Spleen (tissue), 11 donors: ENCODE results near the gene FBXO5. TPM values are rescaled to one million over a fixed set of nuclear protein-coding genes. Genes with fewer than 3 reads are reported as not detected.

Source experiments
- DNase-seq: peaks from one replicate; pipeline ENCODE4 v3.0.0-alpha.2; 2020
- H3K27ac ChIP-seq, 8 donors: fragments of 200-600 bp; sonication (generic) in 7 of 8; 1 replicate in 4 of 8; 2 replicates in 4 of 8; pipeline versions ENCODE4 v1.5.0 to v1.8.0; 2016 to 2021; ENCODE audit warnings: inconsistent platforms in 4 of 8, mild to moderate bottlenecking in 4 of 8, moderate library complexity in 1 of 8
- H3K27me3 ChIP-seq, 7 donors: fragments of 200-600 bp; sonication (generic) in 6 of 7; replicated peaks in 1 of 7; 1 replicate in 4 of 7; 2 replicates in 3 of 7; pipeline versions ENCODE4 v1.5.0 to v1.8.0; 2016 to 2021; ENCODE audit warnings: inconsistent platforms in 3 of 7, mild to moderate bottlenecking in 1 of 7
- H3K36me3 ChIP-seq, 6 donors: fragments of 200-600 bp; sonication (generic) in 5 of 6; 1 replicate in 4 of 6; 2 replicates in 2 of 6; pipeline versions ENCODE4 v1.5.0 to v1.8.0; 2016 to 2021; ENCODE audit warnings: inconsistent platforms in 2 of 6
- H3K4me1 ChIP-seq, 6 donors: fragments of 200-600 bp; sonication (generic) in 5 of 6; 1 replicate in 3 of 6; 2 replicates in 3 of 6; pipeline versions ENCODE4 v1.5.0 to v1.8.0; 2016 to 2021; ENCODE audit warnings: inconsistent platforms in 3 of 6
- H3K4me3 ChIP-seq, 8 donors: fragments of 200-600 bp; sonication (generic) in 7 of 8; 1 replicate in 4 of 8; 2 replicates in 4 of 8; pipeline versions ENCODE4 v1.5.0 to v1.8.0; 2016 to 2021; ENCODE audit warnings: inconsistent platforms in 4 of 8, mild to moderate bottlenecking in 4 of 8, moderate library complexity in 2 of 8
- H3K9me3 ChIP-seq, 8 donors: fragments of 200-600 bp; sonication (generic) in 7 of 8; 1 replicate in 4 of 8; 2 replicates in 4 of 8; pipeline versions ENCODE4 v1.5.0 to v1.8.0; 2016 to 2021; ENCODE audit warnings: inconsistent platforms in 4 of 8
- CTCF ChIP-seq, 11 experiments: fragments of 200-600 bp in 7 of 11; fragments of 450-650 bp in 4 of 11; sonication (generic) in 4 of 11; IDR thresholded peaks in 8 of 11; conservative IDR thresholded peaks in 3 of 11; 1 replicate in 7 of 11; 2 replicates in 4 of 11; pipeline versions ENCODE4 v1.4.0 to v1.8.0; 2016 to 2021; ENCODE audit warnings: antibody characterized with exemption in 11 of 11, inconsistent platforms in 4 of 11, mild to moderate bottlenecking in 1 of 11
- POLR2A ChIP-seq, 3 donors: fragments of 450-650 bp; IDR thresholded peaks; one replicate each; pipeline ENCODE4 v1.5.1; 2017; ENCODE audit warnings: antibody characterized with exemption in 3 of 3, mild to moderate bottlenecking in 1 of 3
- POLR2AphosphoS5 ChIP-seq, 3 donors: sonication (generic); formaldehyde crosslinking; IDR thresholded peaks; one replicate each; pipeline ENCODE4 v1.5.1; 2017; ENCODE audit warnings: antibody characterized with exemption in 3 of 3
- WGBS, 5 donors: extraction: QIAGEN DNeasy Blood & Tissue Kit in 3 of 5; methylation state at CpG; one replicate each; pipeline versions ENCODE4 v1.1.5 to v1.1.7; 2013 to 2018; 5-methylcytosine and 5-hydroxymethylcytosine counted together
- intact Hi-C: fragments of 100-400 bp; cut with DNase I; formaldehyde crosslinking; loops from one replicate; pipeline ENCODE4 v1.15.0; 2023; ENCODE audit warnings: low total_unique reads
- polyA plus RNA-seq, 3 donors: library from polyadenylated mRNA; stranded (reverse); fragments of 200-250 nt; gene quantifications; one replicate each; pipeline ENCODE4 v1.2.1, GENCODE V29; 2013
- total RNA-seq, 7 donors: library from RNA; depleted of rRNA in 3 of 7; stranded (reverse); fragments of >200 nt in 3 of 7; fragmentation: NEBNext Ultra II Directional in 4 of 7; extraction: Animal tissue kit (Norgen Biotek cat#: 25700) in 4 of 7; gene quantifications; one replicate each; pipeline versions ENCODE4 v1.1.0 to v1.2.1, GENCODE V29; 2016 to 2021
- donor health status: healthy with polysubstance abuse.
- donor health status: DM: no; HTN: no; CAD: no; lungs with moderate emphysema.
- donor health status: DM: no; HTN: no; CAD: no.
- donor health status: Bipolar disorder and iron deficiency.
- donor health status: healthy.
- donor health status: DM: no; HTN: no; CAD: no.
- donor health status: DM: yes; HTN: yes; CAD: no.

The FBXO5 gene
- total and polyA plus RNA-seq, 10 donors: 4.8 to 15.0 (median 8.6) TPM

GRCh38 chr6:153028286-153028685 is 45.4 kb upstream of the FBXO5 start:
- peaks cover 0 to 5% (median 0%) of the 10 kb centered on the region in 7 donors for H3K27me3 ChIP-seq
- intact Hi-C loops: loop anchor here (10.0 kb wide), 1 partner anchor 163 kb away; no protein-coding TSS in a partner anchor
- no peaks in the 10 kb centered on the region for H3K36me3 ChIP-seq
- WGBS, 5 donors: 89 to 94% (median 93%) methylated on average over 2 of the region's 2 CpGs
- peaks cover 0 to 7% (median 6%) of the 10 kb centered on the region in 6 donors for H3K4me1 ChIP-seq
- H3K4me3 ChIP-seq: no peak overlapping the region
- H3K9me3 ChIP-seq: no peaks in the 10 kb centered on the region
- no peak overlapping the region for H3K27ac ChIP-seq
- TF ChIP-seq POLR2A (IDR thresholded peaks at IDR 0.05) (no peak), POLR2AphosphoS5 (IDR thresholded peaks at IDR 0.05) (no peak), CTCF (IDR thresholded peaks at IDR 0.05 in 8 of 11, conservative IDR thresholded peaks at IDR 0.05 in 3 of 11) (no peak)
- no peak for DNase-seq

- H3K36me3 ChIP-seq: no peaks in the 10 kb centered on the region
- no peak overlapping the region for H3K27ac ChIP-seq
- intact Hi-C loops: loop anchor here (10.0 kb wide), 1 partner anchor 163 kb away; no protein-coding TSS in a partner anchor
- no peak overlapping the region for H3K4me3 ChIP-seq
- H3K4me1 ChIP-seq: peaks cover 0 to 7% (median 6%) of the 10 kb centered on the region in 6 donors
- no peaks in the 10 kb centered on the region for H3K9me3 ChIP-seq
- peaks cover 0 to 5% (median 0%) of the 10 kb centered on the region in 7 donors for H3K27me3 ChIP-seq
- no peak for DNase-seq
- TF ChIP-seq POLR2AphosphoS5 (IDR thresholded peaks at IDR 0.05): no peak
- TF ChIP-seq POLR2A (IDR thresholded peaks at IDR 0.05): no peak
- no peak for TF ChIP-seq CTCF (IDR thresholded peaks at IDR 0.05 in 8 of 11, conservative IDR thresholded peaks at IDR 0.05 in 3 of 11)
- 67 to 82% (median 74%) methylated on average over 4 of the region's 4 CpGs for WGBS, 5 donors
Measured at GRCh38 chr6:153027480-153027879, 44.6 kb upstream of the FBXO5 start.

GRCh38 chr6:153024709-153025017 is 41.8 kb upstream of the FBXO5 start:
- no peaks in the 10 kb centered on the region for H3K36me3 ChIP-seq
- no peak overlapping the region for H3K27ac ChIP-seq
- TF ChIP-seq POLR2A (IDR thresholded peaks at IDR 0.05): no peak
- TF ChIP-seq CTCF (IDR thresholded peaks at IDR 0.05 in 8 of 11, conservative IDR thresholded peaks at IDR 0.05 in 3 of 11): peak in 5 of 11 experiments; percentile 9 to 44 (median 19)
- intact Hi-C loops: loop anchor here (10.0 kb wide), 1 partner anchor 160 kb away; no protein-coding TSS in a partner anchor
- peaks cover 0 to 7% (median 6%) of the 10 kb centered on the region in 6 donors for H3K4me1 ChIP-seq
- peaks cover 0 to 5% (median 0%) of the 10 kb centered on the region in 7 donors for H3K27me3 ChIP-seq
- no peaks in the 10 kb centered on the region for H3K9me3 ChIP-seq
- 0 to 13% (median 6%) methylated on average over 1 of the region's 1 CpG for WGBS, 5 donors
- no peak for DNase-seq
- H3K4me3 ChIP-seq: no peak overlapping the region

- Histone ChIP-seq H3K27me3 (peaks cover 0 to 5% (median 0%) of the 10 kb centered on the region in 7 donors), H3K27ac (no peak overlapping the region), H3K4me1 (peaks cover 0 to 7% (median 6%) of the 10 kb centered on the region in 6 donors), H3K9me3 (no peaks in the 10 kb centered on the region), H3K36me3 (no peaks in the 10 kb centered on the region), H3K4me3 (no peak overlapping the region)
- no peak for DNase-seq
- peak; percentile 60 to 85 (median 81) for TF ChIP-seq CTCF (IDR thresholded peaks at IDR 0.05 in 8 of 11, conservative IDR thresholded peaks at IDR 0.05 in 3 of 11)
- no peak for TF ChIP-seq POLR2A (IDR thresholded peaks at IDR 0.05)
- WGBS, 5 donors: 37 to 44% (median 39%) methylated on average over 6 of the region's 6 CpGs
- intact Hi-C loops: loop anchor here (10.0 kb wide), 1 partner anchor 159 kb away; no protein-coding TSS in a partner anchor
Measured at GRCh38 chr6:153023977-153024708, 41.3 kb upstream of the FBXO5 start.
